Neural cell (in vitro differentiated cells): Measurements from ENCODE around the gene KRTAP10-1. TPM values are rescaled to one million over a fixed set of nuclear protein-coding genes. Genes with fewer than 3 reads are reported as not detected.

ENCODE experiments used
- H2AFZ ChIP-seq: fragments of 200-600, 300-800 bp; sonication (generic), shearing (Covaris generic); 2 replicates; pipeline ENCODE4 v1.6.0; 2014; ENCODE audit warnings: low read depth, mild to moderate bottlenecking, antibody characterized with exemption, low read length, moderate library complexity
- H3F3A ChIP-seq: fragments of 200-600 bp; shearing (Covaris generic); 2 replicates; pipeline ENCODE4 v1.6.1; 2016; ENCODE audit warnings: mild to moderate bottlenecking, moderate library complexity, mixed read lengths, antibody characterized with exemption, low read length; ENCODE audit not compliant: insufficient read depth, poor library complexity, severe bottlenecking
- H3K27ac ChIP-seq: fragments of 200-600, 300-800 bp; sonication (generic), shearing (Covaris generic); 2 replicates; pipeline ENCODE4 v1.5.1; 2014; ENCODE audit warnings: mild to moderate bottlenecking, low read length, moderate library complexity
- H3K27me3 ChIP-seq: fragments of 300-800, 200-600 bp; sonication (generic), shearing (Covaris generic); 2 replicates; pipeline ENCODE4 v1.6.0; 2014; ENCODE audit warnings: mild to moderate bottlenecking, low read depth, low read length, moderate library complexity; ENCODE audit not compliant: insufficient read depth
- H3K36me3 ChIP-seq: fragments of 300-800, 200-600 bp; sonication (generic), shearing (Covaris generic); 2 replicates; pipeline ENCODE4 v1.5.1; 2014; ENCODE audit warnings: mild to moderate bottlenecking, antibody characterized with exemption, low read length, moderate library complexity; ENCODE audit not compliant: insufficient read depth
- H3K4me2 ChIP-seq: fragments of 300-800, 200-600 bp; sonication (generic), shearing (Covaris generic); 2 replicates; pipeline ENCODE4 v1.6.0; 2014; ENCODE audit warnings: mild to moderate bottlenecking, low read length
- H3K4me3 ChIP-seq: fragments of 300-800, 200-600 bp; sonication (generic), shearing (Covaris generic); 2 replicates; pipeline ENCODE4 v1.5.1; 2014; ENCODE audit warnings: mild to moderate bottlenecking, low read length, moderate library complexity
- H3K79me2 ChIP-seq: fragments of 200-600 bp; shearing (Covaris generic); replicated peaks from 2 replicates; pipeline ENCODE4 v1.6.0; 2014; ENCODE audit warnings: mild to moderate bottlenecking, low read length, moderate library complexity; ENCODE audit not compliant: insufficient read depth
- H3K9ac ChIP-seq: fragments of 300-800, 200-600 bp; sonication (generic), shearing (Covaris generic); 2 replicates; pipeline ENCODE4 v1.6.1; 2016; ENCODE audit warnings: mild to moderate bottlenecking, low read length, mixed read lengths
- H3K9me2 ChIP-seq: fragments of 200-600 bp; shearing (Covaris generic); 2 replicates; pipeline ENCODE4 v1.6.1; 2016; ENCODE audit warnings: mild to moderate bottlenecking, low read length, mixed read lengths; ENCODE audit not compliant: insufficient read depth
- H3K9me3 ChIP-seq: fragments of 200-600, 300-800 bp; sonication (generic), shearing (Covaris generic); 2 replicates; pipeline ENCODE4 v1.6.1; 2016; ENCODE audit warnings: mild to moderate bottlenecking, mixed run types, low read length, moderate library complexity, mixed read lengths
- H4K20me1 ChIP-seq: fragments of 200-600 bp; shearing (Covaris generic); 2 replicates; pipeline ENCODE4 v1.6.1; 2016; ENCODE audit warnings: mild to moderate bottlenecking, mixed run types; ENCODE audit not compliant: insufficient read depth
- EP300 ChIP-seq: fragments of 450-650 bp; conservative IDR thresholded peaks from 2 replicates; pipeline ENCODE4 v1.6.1; 2014; ENCODE audit warnings: antibody characterized with exemption, mild to moderate bottlenecking, moderate library complexity; ENCODE audit not compliant: poor library complexity, severe bottlenecking
- EZH2 ChIP-seq: fragments of 200-600, 300-800 bp; shearing (Covaris generic), sonication (generic); IDR thresholded peaks from 2 replicates; pipeline ENCODE4 v1.6.1; 2014; ENCODE audit warnings: antibody characterized with exemption, low read length, borderline replicate concordance, mild to moderate bottlenecking; ENCODE audit not compliant: insufficient read depth, poor library complexity, severe bottlenecking
- MXI1 ChIP-seq: fragments of 450-650 bp; conservative IDR thresholded peaks from 2 replicates; pipeline ENCODE4 v1.6.1; 2014; ENCODE audit warnings: antibody characterized with exemption, mild to moderate bottlenecking; ENCODE audit not compliant: poor library complexity, severe bottlenecking
- POLR2AphosphoS5 ChIP-seq: IDR thresholded peaks from 2 replicates; pipeline ENCODE4 v1.6.1; 2012
- RAD21 ChIP-seq: fragments of 450-650 bp; conservative IDR thresholded peaks from 2 replicates; pipeline ENCODE4 v1.6.1; 2014; ENCODE audit warnings: antibody characterized with exemption, mild to moderate bottlenecking, moderate library complexity
- SMC3 ChIP-seq: fragments of 450-650 bp; conservative IDR thresholded peaks from 2 replicates; pipeline ENCODE4 v1.6.1; 2014; ENCODE audit warnings: antibody characterized with exemption, mild to moderate bottlenecking, moderate library complexity; ENCODE audit not compliant: poor library complexity
- TAF1 ChIP-seq: IDR thresholded peaks from 2 replicates; pipeline ENCODE4 v1.6.1; 2012; ENCODE audit warnings: low read depth
- polyA plus RNA-seq: library from polyadenylated mRNA; depleted of rRNA; stranded (reverse); fragments of >200 nt; gene quantifications from 2 replicates; pipeline ENCODE4 v1.2.3, GENCODE V29; 2014
- TF ChIP-seq, protein P1 (sequence below): IDR thresholded peaks from 2 replicates; pipeline ENCODE4 v1.6.1; 2012; ENCODE audit warnings: borderline replicate concordance
- TF ChIP-seq, protein P2 (sequence below): fragments of 450-650 bp; IDR thresholded peaks from 2 replicates; pipeline ENCODE4 v1.5.1; 2014; ENCODE audit warnings: antibody characterized with exemption, mild to moderate bottlenecking, moderate library complexity; ENCODE audit not compliant: poor library complexity, severe bottlenecking

The KRTAP10-1 gene
- polyA plus RNA-seq, 1 donor from 2014 or later, result not detected

DNA sequence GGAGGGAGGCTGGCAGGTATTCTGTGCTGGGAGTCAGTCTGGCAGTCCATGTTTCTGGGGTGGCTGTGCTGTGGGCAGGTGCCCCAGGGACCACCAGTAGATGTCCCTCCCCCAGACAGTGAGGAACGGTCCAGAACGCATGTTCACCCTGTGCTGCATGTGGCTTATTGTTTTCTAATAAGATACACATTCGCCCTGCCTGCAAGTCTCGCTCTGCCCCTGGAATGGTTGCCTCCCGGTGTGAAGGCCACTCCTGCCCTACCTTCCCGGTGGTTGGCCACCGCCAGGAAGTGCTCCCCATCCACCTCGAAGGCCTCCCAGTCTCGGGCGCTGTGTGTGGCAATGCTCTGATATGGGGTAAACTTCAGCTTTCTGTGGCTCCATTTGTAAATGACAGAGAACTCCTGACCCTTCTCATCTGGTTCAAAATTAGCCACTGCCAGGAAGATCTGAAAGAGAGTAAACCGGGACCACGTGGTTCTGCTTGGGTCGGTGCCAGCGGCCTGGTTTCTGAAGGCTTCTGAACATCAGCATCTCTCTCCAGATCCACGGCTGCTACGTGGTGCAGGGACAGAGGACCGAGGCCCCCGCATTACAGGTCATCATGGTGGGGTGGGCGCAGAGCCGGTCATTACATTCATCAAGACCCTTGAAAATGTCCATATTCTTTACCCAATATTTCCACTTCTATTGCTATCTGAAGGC lies 14.5 kb downstream of the KRTAP10-1 start:
- no peaks in the 10 kb centered on the region for H3F3A ChIP-seq
- H3K27ac ChIP-seq, result no peak overlapping the region
- no peak overlapping the region for H3K4me3 ChIP-seq
- no peaks in the 10 kb centered on the region for H3K27me3 ChIP-seq
- no peaks in the 10 kb centered on the region for H3K9me3 ChIP-seq
- TF ChIP-seq TAF1 (no peak), POLR2AphosphoS5 (no peak), EZH2 (no peak), SMC3 (no peak), MXI1 (no peak), EP300 (no peak), RAD21 (no peak)
- TF ChIP-seq, protein P1, sequence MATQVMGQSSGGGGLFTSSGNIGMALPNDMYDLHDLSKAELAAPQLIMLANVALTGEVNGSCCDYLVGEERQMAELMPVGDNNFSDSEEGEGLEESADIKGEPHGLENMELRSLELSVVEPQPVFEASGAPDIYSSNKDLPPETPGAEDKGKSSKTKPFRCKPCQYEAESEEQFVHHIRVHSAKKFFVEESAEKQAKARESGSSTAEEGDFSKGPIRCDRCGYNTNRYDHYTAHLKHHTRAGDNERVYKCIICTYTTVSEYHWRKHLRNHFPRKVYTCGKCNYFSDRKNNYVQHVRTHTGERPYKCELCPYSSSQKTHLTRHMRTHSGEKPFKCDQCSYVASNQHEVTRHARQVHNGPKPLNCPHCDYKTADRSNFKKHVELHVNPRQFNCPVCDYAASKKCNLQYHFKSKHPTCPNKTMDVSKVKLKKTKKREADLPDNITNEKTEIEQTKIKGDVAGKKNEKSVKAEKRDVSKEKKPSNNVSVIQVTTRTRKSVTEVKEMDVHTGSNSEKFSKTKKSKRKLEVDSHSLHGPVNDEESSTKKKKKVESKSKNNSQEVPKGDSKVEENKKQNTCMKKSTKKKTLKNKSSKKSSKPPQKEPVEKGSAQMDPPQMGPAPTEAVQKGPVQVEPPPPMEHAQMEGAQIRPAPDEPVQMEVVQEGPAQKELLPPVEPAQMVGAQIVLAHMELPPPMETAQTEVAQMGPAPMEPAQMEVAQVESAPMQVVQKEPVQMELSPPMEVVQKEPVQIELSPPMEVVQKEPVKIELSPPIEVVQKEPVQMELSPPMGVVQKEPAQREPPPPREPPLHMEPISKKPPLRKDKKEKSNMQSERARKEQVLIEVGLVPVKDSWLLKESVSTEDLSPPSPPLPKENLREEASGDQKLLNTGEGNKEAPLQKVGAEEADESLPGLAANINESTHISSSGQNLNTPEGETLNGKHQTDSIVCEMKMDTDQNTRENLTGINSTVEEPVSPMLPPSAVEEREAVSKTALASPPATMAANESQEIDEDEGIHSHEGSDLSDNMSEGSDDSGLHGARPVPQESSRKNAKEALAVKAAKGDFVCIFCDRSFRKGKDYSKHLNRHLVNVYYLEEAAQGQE, result no peak
- TF ChIP-seq, protein P2, sequence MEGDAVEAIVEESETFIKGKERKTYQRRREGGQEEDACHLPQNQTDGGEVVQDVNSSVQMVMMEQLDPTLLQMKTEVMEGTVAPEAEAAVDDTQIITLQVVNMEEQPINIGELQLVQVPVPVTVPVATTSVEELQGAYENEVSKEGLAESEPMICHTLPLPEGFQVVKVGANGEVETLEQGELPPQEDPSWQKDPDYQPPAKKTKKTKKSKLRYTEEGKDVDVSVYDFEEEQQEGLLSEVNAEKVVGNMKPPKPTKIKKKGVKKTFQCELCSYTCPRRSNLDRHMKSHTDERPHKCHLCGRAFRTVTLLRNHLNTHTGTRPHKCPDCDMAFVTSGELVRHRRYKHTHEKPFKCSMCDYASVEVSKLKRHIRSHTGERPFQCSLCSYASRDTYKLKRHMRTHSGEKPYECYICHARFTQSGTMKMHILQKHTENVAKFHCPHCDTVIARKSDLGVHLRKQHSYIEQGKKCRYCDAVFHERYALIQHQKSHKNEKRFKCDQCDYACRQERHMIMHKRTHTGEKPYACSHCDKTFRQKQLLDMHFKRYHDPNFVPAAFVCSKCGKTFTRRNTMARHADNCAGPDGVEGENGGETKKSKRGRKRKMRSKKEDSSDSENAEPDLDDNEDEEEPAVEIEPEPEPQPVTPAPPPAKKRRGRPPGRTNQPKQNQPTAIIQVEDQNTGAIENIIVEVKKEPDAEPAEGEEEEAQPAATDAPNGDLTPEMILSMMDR, result no peak
- H3K4me2 ChIP-seq, result no peak overlapping the region
- H3K79me2 ChIP-seq, result no peaks in the 10 kb centered on the region
- no peaks in the 10 kb centered on the region for H3K9me2 ChIP-seq
- H4K20me1 ChIP-seq, result no peaks in the 10 kb centered on the region
- no peak overlapping the region for H3K9ac ChIP-seq
- no peaks in the 10 kb centered on the region for H3K36me3 ChIP-seq
- H2AFZ ChIP-seq, result no peak overlapping the region

DNA sequence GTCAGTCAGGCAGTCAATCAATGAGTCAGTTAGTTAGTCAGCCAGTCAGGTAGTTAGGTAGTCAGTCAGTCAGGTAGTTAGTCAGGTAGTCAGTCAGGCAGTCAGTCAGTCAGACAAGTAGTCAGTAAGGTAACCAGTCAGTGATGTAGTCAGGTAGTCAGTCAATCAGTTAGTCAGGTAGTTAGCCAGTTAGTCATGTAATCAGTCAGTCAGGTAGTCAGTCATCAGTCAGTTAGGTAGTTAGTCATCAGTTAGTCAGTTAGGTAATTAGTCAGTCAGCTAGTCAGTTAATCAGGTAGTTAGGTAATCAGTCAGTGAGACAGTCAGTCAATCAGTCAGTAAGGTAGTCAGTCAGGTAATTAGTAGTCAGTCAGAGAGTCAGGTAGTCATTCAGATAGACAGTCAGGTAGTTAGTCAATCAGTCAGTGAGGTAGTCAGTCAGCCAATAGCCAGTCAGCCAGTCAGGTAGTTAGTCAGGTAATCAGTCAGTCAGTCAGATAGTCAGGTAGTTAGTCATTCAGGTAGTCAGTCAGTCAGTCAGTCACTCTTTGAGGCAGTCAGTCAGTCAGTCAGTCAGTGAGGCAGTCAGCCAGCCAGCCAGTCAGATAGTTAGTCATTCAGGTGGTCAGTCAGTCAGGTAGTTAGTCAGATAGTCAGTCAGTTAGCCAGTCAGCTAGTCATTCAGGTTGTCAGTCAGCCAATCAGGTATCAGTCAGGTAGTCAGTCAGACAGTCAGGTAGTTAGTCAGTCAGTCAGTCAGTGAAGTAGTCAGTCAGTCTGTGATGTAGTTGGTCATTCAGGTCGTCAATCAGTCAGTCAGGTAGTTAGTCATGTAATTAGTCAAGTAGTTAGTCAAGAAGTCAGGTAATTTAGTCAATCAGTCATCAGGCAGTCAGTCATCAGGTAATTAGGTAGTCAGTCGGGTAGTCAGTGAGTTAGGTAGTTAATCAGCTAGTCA lies 15.3 kb downstream of the KRTAP10-1 start:
- Histone ChIP-seq H3K27ac (no peak overlapping the region), H3K9me2 (no peaks in the 10 kb centered on the region), H3K79me2 (no peaks in the 10 kb centered on the region), H3K4me3 (no peak overlapping the region), H3K36me3 (no peaks in the 10 kb centered on the region), H3K9ac (no peak overlapping the region), H3K4me2 (no peak overlapping the region), H3K9me3 (peaks cover 2% of the 10 kb centered on the region), H3F3A (no peaks in the 10 kb centered on the region), H2AFZ (no peak overlapping the region), H3K27me3 (no peaks in the 10 kb centered on the region), H4K20me1 (no peaks in the 10 kb centered on the region)
- TF ChIP-seq EP300, result no peak
- TF ChIP-seq RAD21, result no peak
- no peak for TF ChIP-seq EZH2
- TF ChIP-seq, protein P1, result no peak
- no peak for TF ChIP-seq MXI1
